Natural killer cell (primary cell): ENCODE measurements around the gene IPO8. TPM values are rescaled to one million over a fixed set of nuclear protein-coding genes. Genes with fewer than 3 reads are reported as not detected.

Experiments used
- ATAC-seq, 3 donors: fragments of 150-1000 bp in 2 of 3; fragments of 200-7000 bp in 1 of 3; cut with Tn5 transposase; 1 replicate in 1 of 3; 2 replicates in 2 of 3; pipeline ENCODE4 v1.10.0; 2021; ENCODE audit warnings: mild to moderate bottlenecking in 2 of 3, moderate library complexity in 2 of 3
- DNase-seq, 2 donors: peaks; one replicate each; pipeline versions ENCODE4 v3.0.0 to v3.0.0-alpha.2; 2013 to 2021; ENCODE audit warnings: mixed read lengths in 1 of 2
- H3K27ac ChIP-seq: one replicate; pipeline ENCODE4 v1.5.1; 2013; ENCODE audit warnings: mild to moderate bottlenecking, low read length
- H3K27me3 ChIP-seq: one replicate; pipeline ENCODE4 v1.6.1; 2013; ENCODE audit warnings: low read length; ENCODE audit not compliant: control insufficient read depth, insufficient read depth
- H3K36me3 ChIP-seq: one replicate; pipeline ENCODE4 v1.6.1; 2013; ENCODE audit warnings: low read length; ENCODE audit not compliant: control insufficient read depth, insufficient read depth
- H3K4me1 ChIP-seq: one replicate; pipeline ENCODE4 v1.6.1; 2013; ENCODE audit warnings: low read length; ENCODE audit not compliant: control insufficient read depth, insufficient read depth
- H3K4me3 ChIP-seq: one replicate; pipeline ENCODE4 v1.5.1; 2013; ENCODE audit warnings: low read length
- H3K9me3 ChIP-seq: one replicate; pipeline ENCODE4 v1.6.1; 2013; ENCODE audit warnings: low read length; ENCODE audit not compliant: control insufficient read depth, insufficient read depth
- H3K27ac Mint-ChIP-seq, 2 donors: one replicate each; pipeline ENCODE4 v1.8.0; 2022; ENCODE audit warnings: mild to moderate bottlenecking in 2 of 2, mixed read lengths in 2 of 2, moderate library complexity in 1 of 2
- H3K27me3 Mint-ChIP-seq, 2 donors: one replicate each; pipeline ENCODE4 v1.8.0; 2022; ENCODE audit warnings: low read depth in 2 of 2, mixed read lengths in 2 of 2
- H3K36me3 Mint-ChIP-seq: one replicate; pipeline ENCODE4 v1.8.0; 2022; ENCODE audit warnings: mixed read lengths
- H3K4me1 Mint-ChIP-seq, 2 donors: one replicate each; pipeline ENCODE4 v1.8.0; 2022; ENCODE audit warnings: mixed read lengths in 2 of 2
- H3K4me3 Mint-ChIP-seq: one replicate; pipeline ENCODE4 v1.8.0; 2022; ENCODE audit warnings: mild to moderate bottlenecking, moderate library complexity, mixed read lengths
- H3K9me3 Mint-ChIP-seq, 2 donors: one replicate each; pipeline ENCODE4 v1.8.0; 2022; ENCODE audit warnings: mixed read lengths in 2 of 2
- WGBS: methylation state at CpG from one replicate; pipeline ENCODE4 v1.1.7; 2013; ENCODE audit warnings: missing lambda C conversion rate; ENCODE audit not compliant: insufficient coverage; 5-methylcytosine and 5-hydroxymethylcytosine counted together
- intact Hi-C: fragments of 100-400 bp; cut with micrococcal nuclease; formaldehyde crosslinking; loops from one replicate; pipeline ENCODE4 v1.14.2; 2022
- total RNA-seq, 4 donors: library from RNA; stranded (reverse); fragments of 120-200 nt in 1 of 4; gene quantifications; one replicate each; pipeline versions ENCODE4 v1.2.3 to v1.2.4, GENCODE V29; 2013 to 2022
- TF ChIP-seq, protein P1 (sequence below): fragments of 200-600 bp; IDR thresholded peaks from one replicate; pipeline ENCODE4 v1.8.0; 2022; ENCODE audit warnings: antibody characterized with exemption

The IPO8 gene
- total RNA-seq, 3 donors from 2014 or later (not counting 1 experiment from before 2014, with no cell fraction given) = 42.6 to 54.8 (median 49.2) TPM

DNA sequence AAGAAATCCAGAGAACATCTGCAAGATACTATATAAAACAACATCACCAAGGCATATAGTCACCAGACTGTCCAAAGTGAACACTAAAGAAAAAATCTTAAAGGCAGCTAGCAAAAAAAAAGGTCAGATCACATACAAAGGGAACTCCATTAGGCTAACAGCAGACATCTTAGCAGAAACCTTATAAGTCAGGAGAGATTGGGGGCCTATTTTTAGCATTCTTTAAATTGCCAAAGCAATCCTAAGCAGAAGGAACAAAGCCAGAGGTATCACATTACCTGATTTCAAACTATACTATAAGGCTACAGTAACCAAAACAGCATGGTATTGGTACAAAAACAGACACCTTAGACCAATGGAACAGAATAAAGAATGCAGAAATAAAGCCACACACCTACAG lies 92.5 kb downstream of the IPO8 start:
- TF ChIP-seq, protein P1, sequence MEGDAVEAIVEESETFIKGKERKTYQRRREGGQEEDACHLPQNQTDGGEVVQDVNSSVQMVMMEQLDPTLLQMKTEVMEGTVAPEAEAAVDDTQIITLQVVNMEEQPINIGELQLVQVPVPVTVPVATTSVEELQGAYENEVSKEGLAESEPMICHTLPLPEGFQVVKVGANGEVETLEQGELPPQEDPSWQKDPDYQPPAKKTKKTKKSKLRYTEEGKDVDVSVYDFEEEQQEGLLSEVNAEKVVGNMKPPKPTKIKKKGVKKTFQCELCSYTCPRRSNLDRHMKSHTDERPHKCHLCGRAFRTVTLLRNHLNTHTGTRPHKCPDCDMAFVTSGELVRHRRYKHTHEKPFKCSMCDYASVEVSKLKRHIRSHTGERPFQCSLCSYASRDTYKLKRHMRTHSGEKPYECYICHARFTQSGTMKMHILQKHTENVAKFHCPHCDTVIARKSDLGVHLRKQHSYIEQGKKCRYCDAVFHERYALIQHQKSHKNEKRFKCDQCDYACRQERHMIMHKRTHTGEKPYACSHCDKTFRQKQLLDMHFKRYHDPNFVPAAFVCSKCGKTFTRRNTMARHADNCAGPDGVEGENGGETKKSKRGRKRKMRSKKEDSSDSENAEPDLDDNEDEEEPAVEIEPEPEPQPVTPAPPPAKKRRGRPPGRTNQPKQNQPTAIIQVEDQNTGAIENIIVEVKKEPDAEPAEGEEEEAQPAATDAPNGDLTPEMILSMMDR = no peak
- Mint-ChIP-seq H3K4me3 (no peak overlapping the region), H3K4me1 (no peaks in the 10 kb centered on the region), H3K27me3 (peaks cover 0 to 9% of the 10 kb centered on the region in 2 donors), H3K27ac (no peak overlapping the region), H3K9me3 (peaks cover 4 to 5% of the 10 kb centered on the region in 2 donors), H3K36me3 (peaks cover 14% of the 10 kb centered on the region)
- Histone ChIP-seq H3K4me3 (no peak overlapping the region), H3K9me3 (peaks cover 7% of the 10 kb centered on the region), H3K27ac (no peak overlapping the region), H3K4me1 (no peaks in the 10 kb centered on the region), H3K36me3 (no peaks in the 10 kb centered on the region), H3K27me3 (no peaks in the 10 kb centered on the region)
- DNase-seq = no peak
- ATAC-seq = no peak
- intact Hi-C loops = no loop called here

DNA sequence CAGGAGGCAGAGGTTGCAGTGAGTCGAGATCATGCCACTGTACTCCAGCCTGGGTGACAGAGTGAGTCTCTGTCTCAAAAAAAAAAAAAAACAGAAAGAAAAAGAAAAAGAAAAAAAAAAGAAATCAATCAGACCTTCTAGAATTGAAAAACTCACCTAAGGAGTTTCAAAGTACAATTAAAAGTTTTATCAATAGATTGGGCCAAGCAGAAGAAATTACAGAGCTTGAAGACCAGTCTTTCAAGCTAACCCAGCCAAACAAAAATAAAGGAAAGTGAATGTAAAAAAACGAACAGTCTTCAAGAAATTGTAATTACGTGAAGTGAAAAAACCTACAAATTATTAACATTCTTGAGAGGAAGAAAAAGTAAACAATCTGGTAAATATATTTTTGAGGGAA lies 93.0 kb downstream of the IPO8 start:
- peaks cover 0 to 9% of the 10 kb centered on the region in 2 donors for H3K27me3 Mint-ChIP-seq
- no CpG with 5 or more reads among the region's 3 CpGs for WGBS
- intact Hi-C loops = no loop called here
- peaks cover 14% of the 10 kb centered on the region for H3K36me3 Mint-ChIP-seq
- peaks cover 7% of the 10 kb centered on the region for H3K9me3 ChIP-seq
- ATAC-seq = no peak
- no peak overlapping the region for H3K27ac Mint-ChIP-seq
- H3K4me3 ChIP-seq = no peak overlapping the region
- DNase-seq = no peak
- peaks cover 2 to 5% of the 10 kb centered on the region in 2 donors for H3K9me3 Mint-ChIP-seq
- no peaks in the 10 kb centered on the region for H3K36me3 ChIP-seq
- H3K27me3 ChIP-seq = no peaks in the 10 kb centered on the region
- TF ChIP-seq, protein P1 = no peak
- no peaks in the 10 kb centered on the region for H3K4me1 Mint-ChIP-seq
- H3K4me3 Mint-ChIP-seq = no peak overlapping the region
- H3K27ac ChIP-seq = no peak overlapping the region
- no peaks in the 10 kb centered on the region for H3K4me1 ChIP-seq

DNA sequence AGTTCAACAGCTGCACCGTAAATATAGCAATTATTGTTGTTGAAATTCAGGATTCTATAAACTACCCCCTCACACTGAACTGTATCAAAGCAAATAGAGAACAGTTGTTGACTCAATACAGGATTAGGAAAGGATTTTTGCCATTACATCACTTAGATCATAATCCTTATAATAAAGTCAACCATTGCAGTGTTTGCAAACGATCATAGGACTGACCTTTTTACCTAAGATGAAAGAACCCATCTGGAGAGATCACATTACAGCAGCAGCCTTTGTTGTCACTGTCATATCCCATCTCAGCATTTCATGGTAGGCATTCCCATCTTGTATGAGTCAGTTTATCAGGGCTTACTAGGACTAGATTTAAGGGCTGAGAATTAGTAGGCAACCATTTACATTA lies 96.1 kb downstream of the IPO8 start:
- ATAC-seq = no peak
- no peak overlapping the region for H3K27ac Mint-ChIP-seq
- no peaks in the 10 kb centered on the region for H3K27me3 ChIP-seq
- H3K4me3 Mint-ChIP-seq = no peak overlapping the region
- peaks cover 0 to 2% of the 10 kb centered on the region in 2 donors for H3K27me3 Mint-ChIP-seq
- peaks cover 14% of the 10 kb centered on the region for H3K36me3 Mint-ChIP-seq
- TF ChIP-seq, protein P1 = no peak
- peaks cover 2 to 5% of the 10 kb centered on the region in 2 donors for H3K9me3 Mint-ChIP-seq
- WGBS = 64% methylated on average over 1 of the region's 2 CpGs
- H3K27ac ChIP-seq = no peak overlapping the region
- no peaks in the 10 kb centered on the region for H3K4me1 Mint-ChIP-seq
- no peak overlapping the region for H3K4me3 ChIP-seq
- no peaks in the 10 kb centered on the region for H3K4me1 ChIP-seq
- peaks cover 7% of the 10 kb centered on the region for H3K9me3 ChIP-seq
- H3K36me3 ChIP-seq = no peaks in the 10 kb centered on the region
- intact Hi-C loops = no loop called here
- DNase-seq = no peak

DNA sequence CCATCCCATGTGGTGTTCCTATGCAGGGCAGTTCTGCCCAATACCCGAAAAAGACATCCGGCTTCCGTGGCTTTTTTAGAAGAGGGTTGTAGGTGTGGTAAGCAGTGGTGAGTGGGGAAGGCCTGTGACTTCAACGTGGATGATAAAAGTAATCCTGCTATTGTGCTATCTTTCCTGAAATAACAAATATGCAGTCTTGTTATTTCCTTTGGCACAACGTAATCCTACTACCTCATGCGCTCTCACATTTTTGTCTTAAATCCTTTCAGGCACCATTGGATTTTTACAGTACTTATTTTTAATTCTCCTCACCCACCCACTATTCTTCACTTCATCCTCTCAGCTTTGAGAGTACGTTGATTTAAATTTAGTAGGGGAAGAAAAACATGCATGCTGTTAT lies 96.8 kb downstream of the IPO8 start:
- 85% methylated on average over 6 of the region's 7 CpGs for WGBS
- no peak overlapping the region for H3K27ac ChIP-seq
- no peaks in the 10 kb centered on the region for H3K4me1 Mint-ChIP-seq
- no peaks in the 10 kb centered on the region for H3K4me1 ChIP-seq
- H3K36me3 Mint-ChIP-seq = peaks cover 14% of the 10 kb centered on the region
- TF ChIP-seq, protein P1 = no peak
- peaks cover 2 to 5% of the 10 kb centered on the region in 2 donors for H3K9me3 Mint-ChIP-seq
- DNase-seq (no peak), ATAC-seq (no peak)
- intact Hi-C loops = no loop called here
- H3K36me3 ChIP-seq = no peaks in the 10 kb centered on the region
- no peak overlapping the region for H3K27ac Mint-ChIP-seq
- H3K27me3 ChIP-seq = no peaks in the 10 kb centered on the region
- H3K27me3 Mint-ChIP-seq = peaks cover 0 to 2% of the 10 kb centered on the region in 2 donors
- H3K4me3 ChIP-seq = no peak overlapping the region
- H3K4me3 Mint-ChIP-seq = no peak overlapping the region
- H3K9me3 ChIP-seq = peaks cover 7% of the 10 kb centered on the region
